ENCODE data around the gene EXOC6.
"Not testable (repeated sequence)": the region's sequence is repeated elsewhere in the genome, so short reads cannot be mapped to it uniquely, and the experiment has no call there.

The EXOC6 gene

GRCh38 chr10:92972886-92973285 is 124.6 kb downstream of the EXOC6 start:
- Histone ChIP-seq H3K4me1 (ENCODE audit: control insufficient read depth, low read length) (no peaks in the 10 kb centered on the region), H3K36me3 (ENCODE audit: control insufficient read depth, low read length) (no peaks in the 10 kb centered on the region), H3K9me2 (replicated peaks; ENCODE audit: control insufficient read depth, low read length) (no peaks in the 10 kb centered on the region), H4K20me1 (ENCODE audit: control insufficient read depth, insufficient read depth, low read depth, low read length) (no peaks in the 10 kb centered on the region), H3K9me3 (ENCODE audit: control insufficient read depth, insufficient read depth, low read length) (no peaks in the 10 kb centered on the region), H3K27ac (ENCODE audit: low read depth, low read length) (no peak overlapping the region), H3K4me3 (ENCODE audit: low read length) (no peak overlapping the region), H3F3A (ENCODE audit: control insufficient read depth, insufficient read depth) (no peaks in the 10 kb centered on the region), H3K27me3 (ENCODE audit: control insufficient read depth, low read length) (no peaks in the 10 kb centered on the region), H3K79me2 (ENCODE audit: control insufficient read depth, low read length) (no peaks in the 10 kb centered on the region), H3K4me2 (ENCODE audit: low read length) (no peak overlapping the region)
- TF ChIP-seq EZH2phosphoT487 (IDR thresholded peaks at IDR 0.05; ENCODE audit: borderline replicate concordance, low read length) = no peak
- no peak for TF ChIP-seq CTCF (IDR thresholded peaks at IDR 0.05; ENCODE audit: low read depth, low read length, poor library complexity, severe bottlenecking)

GRCh38 chr10:92976278-92976677 is 128.0 kb downstream of the EXOC6 start:
- H3K9me3 ChIP-seq (ENCODE audit: control insufficient read depth, insufficient read depth, low read length); H3K4me1 ChIP-seq (ENCODE audit: control insufficient read depth, low read length); H3K9me2 ChIP-seq (replicated peaks; ENCODE audit: control insufficient read depth, low read length); H3K36me3 ChIP-seq (ENCODE audit: control insufficient read depth, low read length); H3K4me2 ChIP-seq (ENCODE audit: low read length); H3K79me2 ChIP-seq (ENCODE audit: control insufficient read depth, low read length); H4K20me1 ChIP-seq (ENCODE audit: control insufficient read depth, insufficient read depth, low read depth, low read length); H3K27me3 ChIP-seq (ENCODE audit: control insufficient read depth, low read length); H3K4me3 ChIP-seq (ENCODE audit: low read length); H3F3A ChIP-seq (ENCODE audit: control insufficient read depth, insufficient read depth); H3K27ac ChIP-seq (ENCODE audit: low read depth, low read length): not testable (repeated sequence)

DNA sequence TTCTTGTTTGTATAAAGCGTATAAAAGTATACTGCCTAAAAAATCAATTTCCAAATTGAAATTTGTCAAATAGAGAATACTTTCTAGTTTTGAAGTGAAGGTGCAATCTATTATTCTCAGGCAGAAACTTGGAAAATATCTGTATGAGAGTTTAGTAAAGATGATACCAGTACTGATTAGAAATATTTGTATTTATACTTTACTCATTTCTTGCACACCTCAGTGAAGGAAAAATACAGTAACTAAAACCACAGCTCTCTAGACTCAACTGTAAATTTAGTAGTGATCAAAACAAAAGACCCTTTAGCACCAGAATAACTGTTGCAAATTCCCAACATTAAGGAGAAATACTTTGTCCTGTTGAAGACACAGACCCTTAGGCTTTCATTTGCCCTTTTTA is 140.9 kb downstream of the EXOC6 start:
- no peaks in the 10 kb centered on the region for H4K20me1 ChIP-seq (ENCODE audit: control insufficient read depth, insufficient read depth, low read depth, low read length)
- H3K4me1 ChIP-seq (ENCODE audit: control insufficient read depth, low read length) = no peaks in the 10 kb centered on the region

GRCh38 chr10:92990615-92991014 is 142.3 kb downstream of the EXOC6 start:
- Histone ChIP-seq H3F3A (ENCODE audit: control insufficient read depth, insufficient read depth) (no peaks in the 10 kb centered on the region), H3K9me2 (replicated peaks; ENCODE audit: control insufficient read depth, low read length) (no peaks in the 10 kb centered on the region), H3K27ac (ENCODE audit: low read depth, low read length) (no peak overlapping the region), H3K27me3 (ENCODE audit: control insufficient read depth, low read length) (no peaks in the 10 kb centered on the region), H3K36me3 (ENCODE audit: control insufficient read depth, low read length) (no peaks in the 10 kb centered on the region), H3K4me1 (ENCODE audit: control insufficient read depth, low read length) (no peaks in the 10 kb centered on the region), H3K79me2 (ENCODE audit: control insufficient read depth, low read length) (no peaks in the 10 kb centered on the region), H3K9me3 (ENCODE audit: control insufficient read depth, insufficient read depth, low read length) (no peaks in the 10 kb centered on the region), H3K4me3 (ENCODE audit: low read length) (no peak overlapping the region), H3K4me2 (ENCODE audit: low read length) (no peak overlapping the region), H4K20me1 (ENCODE audit: control insufficient read depth, insufficient read depth, low read depth, low read length) (no peaks in the 10 kb centered on the region)
- TF ChIP-seq EZH2phosphoT487 (IDR thresholded peaks at IDR 0.05; ENCODE audit: borderline replicate concordance, low read length) (no peak), CTCF (IDR thresholded peaks at IDR 0.05; ENCODE audit: low read depth, low read length, poor library complexity, severe bottlenecking) (no peak)

More for the DNA sequence above, 140.9 kb downstream of the EXOC6 start:
- Histone ChIP-seq H3K9me3 (ENCODE audit: control insufficient read depth, insufficient read depth, low read length) (no peaks in the 10 kb centered on the region), H3K27me3 (ENCODE audit: control insufficient read depth, low read length) (no peaks in the 10 kb centered on the region), H3K9me2 (replicated peaks; ENCODE audit: control insufficient read depth, low read length) (no peaks in the 10 kb centered on the region), H3K27ac (ENCODE audit: low read depth, low read length) (no peak overlapping the region), H3K79me2 (ENCODE audit: control insufficient read depth, low read length) (no peaks in the 10 kb centered on the region), H3F3A (ENCODE audit: control insufficient read depth, insufficient read depth) (no peaks in the 10 kb centered on the region), H3K36me3 (ENCODE audit: control insufficient read depth, low read length) (no peaks in the 10 kb centered on the region), H3K4me2 (ENCODE audit: low read length) (no peak overlapping the region), H3K4me3 (ENCODE audit: low read length) (no peak overlapping the region)
- TF ChIP-seq EZH2phosphoT487 (IDR thresholded peaks at IDR 0.05; ENCODE audit: borderline replicate concordance, low read length) (no peak), CTCF (IDR thresholded peaks at IDR 0.05; ENCODE audit: low read depth, low read length, poor library complexity, severe bottlenecking) (no peak)

Measured in DOHH2 (cell line).